OCI-LY7 (cell line): Measurements from ENCODE around the gene BLOC1S4.

Experiments used
- EZH2phosphoT487 ChIP-seq: fragments of 200-600 bp; sonication (generic); IDR thresholded peaks from 2 replicates; pipeline ENCODE4 v1.6.1; 2018; ENCODE audit warnings: low read depth, borderline replicate concordance, mild to moderate bottlenecking, mixed run types, antibody characterized with exemption, low read length, moderate library complexity, mixed read lengths
- TF ChIP-seq, protein P1 (sequence below): fragments of 200-600 bp; sonication (generic); conservative IDR thresholded peaks from 2 replicates; pipeline ENCODE4 v1.5.1; 2014; ENCODE audit warnings: mild to moderate bottlenecking, antibody characterized with exemption, low read length, moderate library complexity, mixed read lengths

DNA sequence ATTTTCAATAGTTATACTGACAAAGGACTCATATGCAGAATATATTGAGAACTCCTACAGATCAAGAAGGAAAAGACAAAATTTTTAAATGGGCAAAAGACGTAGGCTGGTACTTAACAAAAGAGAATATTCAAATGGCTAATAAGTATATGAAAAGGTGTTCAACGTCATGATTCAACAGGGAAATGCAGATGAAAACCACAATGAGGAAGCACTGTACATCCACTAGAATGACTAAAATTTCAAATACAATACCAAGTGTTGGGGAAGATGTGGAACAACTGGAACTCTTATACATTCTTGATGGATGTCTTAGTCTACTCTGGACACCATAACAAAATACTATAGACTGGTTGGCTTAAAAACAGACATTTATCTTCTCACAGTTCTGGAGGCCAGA is 5.0 kb upstream of the BLOC1S4 start:
- TF ChIP-seq, protein P1, sequence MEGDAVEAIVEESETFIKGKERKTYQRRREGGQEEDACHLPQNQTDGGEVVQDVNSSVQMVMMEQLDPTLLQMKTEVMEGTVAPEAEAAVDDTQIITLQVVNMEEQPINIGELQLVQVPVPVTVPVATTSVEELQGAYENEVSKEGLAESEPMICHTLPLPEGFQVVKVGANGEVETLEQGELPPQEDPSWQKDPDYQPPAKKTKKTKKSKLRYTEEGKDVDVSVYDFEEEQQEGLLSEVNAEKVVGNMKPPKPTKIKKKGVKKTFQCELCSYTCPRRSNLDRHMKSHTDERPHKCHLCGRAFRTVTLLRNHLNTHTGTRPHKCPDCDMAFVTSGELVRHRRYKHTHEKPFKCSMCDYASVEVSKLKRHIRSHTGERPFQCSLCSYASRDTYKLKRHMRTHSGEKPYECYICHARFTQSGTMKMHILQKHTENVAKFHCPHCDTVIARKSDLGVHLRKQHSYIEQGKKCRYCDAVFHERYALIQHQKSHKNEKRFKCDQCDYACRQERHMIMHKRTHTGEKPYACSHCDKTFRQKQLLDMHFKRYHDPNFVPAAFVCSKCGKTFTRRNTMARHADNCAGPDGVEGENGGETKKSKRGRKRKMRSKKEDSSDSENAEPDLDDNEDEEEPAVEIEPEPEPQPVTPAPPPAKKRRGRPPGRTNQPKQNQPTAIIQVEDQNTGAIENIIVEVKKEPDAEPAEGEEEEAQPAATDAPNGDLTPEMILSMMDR: no peak
- no peak for TF ChIP-seq EZH2phosphoT487
